ENCODE measurements around the gene PPFIA4.

PPFIA4 gene

GRCh38 chr1:203088441-203088840 is 62.1 kb downstream of the PPFIA4 start:
- Histone ChIP-seq H2AFZ (ENCODE audit: low read depth) (no peak overlapping the region), H3K4me2 (no peak overlapping the region), H3K4me3 (IDR thresholded peaks at IDR 0.05; ENCODE audit: insufficient read depth, low read depth, low read length) (no peak overlapping the region), H3K79me2 (ENCODE audit: insufficient read depth, low read depth) (no peaks in the 10 kb centered on the region), H3K36me3 (ENCODE audit: insufficient read depth) (no peaks in the 10 kb centered on the region), H3K27me3 (ENCODE audit: insufficient read depth, low read depth) (no peaks in the 10 kb centered on the region; the same call in 1 of the 2 replicates), H3K27ac (no peak overlapping the region), H3K4me1 (ENCODE audit: low read depth, poor library complexity, severe bottlenecking) (no peaks in the 10 kb centered on the region), H3K9ac (no peak overlapping the region), H4K20me1 (ENCODE audit: insufficient read depth) (no peaks in the 10 kb centered on the region)
- TF ChIP-seq CTCF (conservative IDR thresholded peaks at IDR 0.05; ENCODE audit: low read depth, low read length), result no peak

- Histone ChIP-seq H4K20me1 (ENCODE audit: insufficient read depth) (no peaks in the 10 kb centered on the region), H2AFZ (ENCODE audit: low read depth) (no peak overlapping the region), H3K4me2 (no peak overlapping the region), H3K4me1 (ENCODE audit: low read depth, poor library complexity, severe bottlenecking) (no peaks in the 10 kb centered on the region), H3K27me3 (ENCODE audit: insufficient read depth, low read depth) (no peaks in the 10 kb centered on the region; the same call in 1 of the 2 replicates), H3K79me2 (ENCODE audit: insufficient read depth, low read depth) (no peaks in the 10 kb centered on the region), H3K36me3 (ENCODE audit: insufficient read depth) (no peaks in the 10 kb centered on the region), H3K4me3 (IDR thresholded peaks at IDR 0.05; ENCODE audit: insufficient read depth, low read depth, low read length) (no peak overlapping the region), H3K9ac (no peak overlapping the region), H3K27ac (no peak overlapping the region)
- no peak for TF ChIP-seq CTCF (conservative IDR thresholded peaks at IDR 0.05; ENCODE audit: low read depth, low read length)
Observed at GRCh38 chr1:203089001-203089650, 62.8 kb downstream of the PPFIA4 start.

DNA sequence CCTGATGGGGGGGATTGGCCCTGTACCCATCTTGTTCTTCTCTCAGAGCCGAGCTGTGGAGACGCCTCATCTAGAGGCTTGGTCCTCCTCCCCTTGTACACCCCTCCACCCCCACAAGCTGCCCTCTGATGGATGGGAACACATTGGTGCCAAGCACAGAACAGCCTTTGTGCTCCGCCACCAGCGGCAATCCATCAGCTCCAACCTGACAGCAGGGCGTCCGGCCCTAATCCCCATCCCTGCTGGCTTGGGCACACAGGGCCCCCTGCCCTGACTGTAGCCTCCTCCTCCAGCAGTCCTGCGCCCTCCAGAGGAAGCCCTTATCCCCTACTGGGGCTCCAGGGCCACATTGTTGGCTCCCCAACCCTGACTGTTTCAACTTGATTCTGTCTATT is 63.4 kb downstream of the PPFIA4 start:
- TF ChIP-seq CTCF (conservative IDR thresholded peaks at IDR 0.05; ENCODE audit: low read depth, low read length), result no peak
- Histone ChIP-seq H3K27me3 (ENCODE audit: insufficient read depth, low read depth) (no peaks in the 10 kb centered on the region; the same call in 1 of the 2 replicates), H3K79me2 (ENCODE audit: insufficient read depth, low read depth) (no peaks in the 10 kb centered on the region), H3K4me1 (ENCODE audit: low read depth, poor library complexity, severe bottlenecking) (no peaks in the 10 kb centered on the region), H3K27ac (no peak overlapping the region), H2AFZ (ENCODE audit: low read depth) (no peak overlapping the region), H3K36me3 (ENCODE audit: insufficient read depth) (no peaks in the 10 kb centered on the region), H3K9ac (no peak overlapping the region), H3K4me3 (IDR thresholded peaks at IDR 0.05; ENCODE audit: insufficient read depth, low read depth, low read length) (no peak overlapping the region), H4K20me1 (ENCODE audit: insufficient read depth) (no peaks in the 10 kb centered on the region), H3K4me2 (no peak overlapping the region)

DNA sequence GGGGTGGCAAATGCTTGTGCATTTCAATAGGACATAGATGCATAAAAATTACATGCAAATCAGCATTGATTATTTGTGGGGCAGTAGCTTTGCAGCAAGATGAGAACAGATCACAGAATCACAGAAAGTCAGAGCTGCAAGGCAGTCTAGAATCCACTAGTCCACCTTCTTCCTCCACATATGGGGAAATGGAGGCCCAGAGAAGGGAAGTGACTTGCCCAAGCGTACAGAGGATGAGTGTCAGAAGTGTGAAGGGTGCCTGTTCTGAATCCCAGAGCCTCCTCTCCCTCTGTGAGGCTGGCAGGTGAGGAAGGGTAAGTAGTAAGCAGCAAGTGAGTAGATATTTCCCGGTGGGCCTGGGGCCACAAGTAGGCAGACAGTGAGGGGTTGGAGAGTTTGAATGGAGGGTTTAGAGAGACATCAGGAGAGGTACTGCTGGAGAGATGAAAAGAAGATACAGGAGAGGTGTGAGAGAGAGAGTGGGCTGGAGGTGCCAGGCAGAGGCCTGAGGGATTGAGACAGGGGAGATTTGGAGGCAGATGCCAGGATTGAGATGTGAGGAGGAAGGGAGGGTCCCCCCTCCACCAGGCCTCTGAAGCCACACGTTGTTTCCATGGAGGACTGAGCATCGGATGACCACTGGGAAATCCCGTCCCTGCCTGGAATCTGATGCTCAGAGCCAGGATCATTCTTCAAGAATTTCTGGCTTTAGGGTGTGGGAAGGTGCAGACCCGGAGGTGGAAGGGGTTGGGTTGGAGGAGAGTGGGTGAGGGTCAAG is 64.3 kb downstream of the PPFIA4 start:
- TF ChIP-seq CTCF (conservative IDR thresholded peaks at IDR 0.05; ENCODE audit: low read depth, low read length), result no peak
- no peak overlapping the region for H3K27ac ChIP-seq
- H3K4me3 ChIP-seq (IDR thresholded peaks at IDR 0.05; ENCODE audit: insufficient read depth, low read depth, low read length), result no peak overlapping the region
- H3K27me3 ChIP-seq (ENCODE audit: insufficient read depth, low read depth), result no peaks in the 10 kb centered on the region; the same call in 1 of the 2 replicates
- H4K20me1 ChIP-seq (ENCODE audit: insufficient read depth), result no peaks in the 10 kb centered on the region
- H3K9ac ChIP-seq, result no peak overlapping the region
- H3K4me2 ChIP-seq, result no peak overlapping the region
- no peak overlapping the region for H2AFZ ChIP-seq (ENCODE audit: low read depth)
- no peaks in the 10 kb centered on the region for H3K79me2 ChIP-seq (ENCODE audit: insufficient read depth, low read depth)
- no peaks in the 10 kb centered on the region for H3K36me3 ChIP-seq (ENCODE audit: insufficient read depth)
- H3K4me1 ChIP-seq (ENCODE audit: low read depth, poor library complexity, severe bottlenecking), result no peaks in the 10 kb centered on the region

All from KMS-11 (cell line).